GM03348 (cell line): ENCODE measurements around the gene TAB2.
"Not testable (repeated sequence)": the region's sequence is repeated elsewhere in the genome, so short reads cannot be mapped to it uniquely, and the experiment has no call there.

Source experiments
- DNase-seq: peaks from one replicate; pipeline ENCODE4 v3.0.0; 2012; ENCODE audit warnings: low spot score

Gene TAB2

GRCh38 chr6:149313070-149313469 lies 4.4 kb upstream of the TAB2 start:
- no peak for DNase-seq

GRCh38 chr6:149313861-149314260 lies 3.7 kb upstream of the TAB2 start:
- DNase-seq: no peak

GRCh38 chr6:149314325-149314905 lies 3.1 kb upstream of the TAB2 start:
- DNase-seq: no peak

GRCh38 chr6:149316108-149316727 lies 1.3 kb upstream of the TAB2 start:
- DNase-seq: no peak

- DNase-seq: peak; percentile 94
Measured at GRCh38 chr6:149316740-149317643, 520 bp upstream of the TAB2 start.

- peak; percentile 21 for DNase-seq
Measured at GRCh38 chr6:149318581-149319286, 1.2 kb downstream of the TAB2 start.

- DNase-seq: no peak
Measured at GRCh38 chr6:149319422-149319821, 1.9 kb downstream of the TAB2 start.

GRCh38 chr6:149320016-149320415 lies 2.5 kb downstream of the TAB2 start:
- DNase-seq: not testable (repeated sequence)

GRCh38 chr6:149320796-149321195 lies 3.3 kb downstream of the TAB2 start:
- peak; percentile 21 for DNase-seq

GRCh38 chr6:149323353-149323752 lies 5.8 kb downstream of the TAB2 start:
- DNase-seq: no peak

GRCh38 chr6:149323925-149324324 lies 6.4 kb downstream of the TAB2 start:
- no peak for DNase-seq

- no peak for DNase-seq
Measured at GRCh38 chr6:149324428-149324827, 6.9 kb downstream of the TAB2 start.

GRCh38 chr6:149325648-149326236 lies 8.2 kb downstream of the TAB2 start:
- no peak for DNase-seq

GRCh38 chr6:149327638-149328037 lies 10.1 kb downstream of the TAB2 start:
- no peak for DNase-seq

GRCh38 chr6:149328083-149328482 lies 10.6 kb downstream of the TAB2 start:
- no peak for DNase-seq

GRCh38 chr6:149329529-149329928 lies 12.0 kb downstream of the TAB2 start:
- no peak for DNase-seq

GRCh38 chr6:149330133-149330532 lies 12.6 kb downstream of the TAB2 start:
- no peak for DNase-seq

GRCh38 chr6:149331043-149331807 lies 13.7 kb downstream of the TAB2 start:
- no peak for DNase-seq

GRCh38 chr6:149331871-149332270 lies 14.4 kb downstream of the TAB2 start:
- no peak for DNase-seq

GRCh38 chr6:149332602-149333265 lies 15.2 kb downstream of the TAB2 start:
- no peak for DNase-seq

- no peak for DNase-seq
Measured at GRCh38 chr6:149333266-149333620, 15.7 kb downstream of the TAB2 start.
